Measurements from ENCODE around the gene BANP.
"Not testable (repeated sequence)": the region's sequence is repeated elsewhere in the genome, so short reads cannot be mapped to it uniquely, and the experiment has no call there.

BANP gene

DNA sequence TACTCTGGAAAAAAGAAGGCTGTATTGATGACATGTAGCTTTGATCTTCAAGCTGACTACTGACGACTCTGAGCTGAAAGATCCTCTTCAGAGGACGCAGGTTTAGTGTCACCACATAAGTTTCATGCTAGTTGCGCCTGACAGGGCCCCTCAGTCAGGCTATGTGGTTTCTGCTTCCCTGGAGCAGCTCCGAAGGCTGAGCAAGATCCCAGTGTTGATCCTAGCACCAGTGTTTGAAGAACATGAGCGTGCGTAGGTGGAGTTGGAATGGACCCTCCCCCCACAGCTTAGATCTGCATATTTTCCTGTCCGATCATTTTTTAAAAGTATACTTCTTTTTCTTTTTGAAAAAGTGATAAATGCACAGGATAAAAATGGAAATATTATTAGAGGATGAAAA lies 17.3 kb downstream of the BANP start:
- no peak for DNase-seq (ENCODE audit: low read depth)

DNA sequence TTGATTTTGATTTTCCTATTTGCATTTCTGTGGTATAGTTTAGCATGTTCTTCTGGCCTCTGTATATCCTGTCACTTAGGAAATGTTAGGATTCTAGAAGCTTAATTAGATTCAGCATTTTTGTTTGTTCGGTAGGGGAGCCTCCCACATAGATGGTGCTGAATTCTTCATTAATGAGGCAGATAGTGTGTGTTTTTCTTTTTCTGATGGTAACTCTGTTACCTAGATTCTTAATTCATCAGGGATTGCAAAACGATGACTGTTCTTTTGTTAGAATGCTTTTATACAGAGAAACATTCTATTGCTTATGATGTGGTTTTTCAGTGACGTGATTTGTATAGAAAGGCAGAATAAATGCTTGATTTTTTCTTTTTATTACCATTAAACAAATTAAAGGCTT lies 19.0 kb downstream of the BANP start:
- no peak for DNase-seq (ENCODE audit: low read depth)

DNA sequence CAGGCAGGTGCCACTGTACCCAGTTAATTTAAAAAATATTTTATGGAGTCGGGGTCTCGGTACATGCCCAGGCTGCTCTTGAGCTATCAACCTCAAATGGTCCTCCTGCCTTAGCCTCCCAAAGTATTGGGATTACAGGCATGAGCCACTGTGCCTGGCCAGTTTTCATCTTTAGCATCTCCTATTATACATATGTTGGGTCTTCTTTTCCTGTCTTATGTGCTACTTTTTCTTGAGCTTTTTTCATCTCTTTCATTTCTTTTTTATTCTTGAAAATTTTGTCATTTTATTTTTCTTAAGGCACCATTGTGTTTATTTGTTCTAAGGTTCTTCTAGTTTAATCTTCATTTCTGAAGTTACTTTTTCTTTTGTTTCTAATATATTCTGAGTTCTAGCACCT lies 20.7 kb downstream of the BANP start:
- no peak for DNase-seq (ENCODE audit: low read depth)

DNA sequence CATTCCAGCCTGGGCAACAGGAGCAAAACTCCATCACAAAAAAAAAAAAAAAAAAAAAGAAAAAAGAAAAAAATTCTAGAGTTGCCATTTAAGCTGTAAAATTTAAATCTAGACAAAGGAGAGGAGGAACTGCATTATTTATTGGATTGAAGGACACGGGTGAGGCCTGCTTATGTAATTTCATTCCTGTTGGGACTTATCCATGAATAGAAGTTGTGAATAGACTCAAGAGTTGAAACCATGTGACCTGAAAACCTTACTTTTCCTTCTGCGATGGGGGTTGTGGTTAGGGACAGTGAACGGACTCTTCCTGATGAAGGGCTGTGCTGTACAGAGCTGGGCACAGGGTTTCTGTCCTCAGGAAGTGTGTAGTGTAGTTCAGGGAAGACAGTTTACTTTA lies 22.5 kb downstream of the BANP start:
- DNase-seq (ENCODE audit: low read depth) = no peak

DNA sequence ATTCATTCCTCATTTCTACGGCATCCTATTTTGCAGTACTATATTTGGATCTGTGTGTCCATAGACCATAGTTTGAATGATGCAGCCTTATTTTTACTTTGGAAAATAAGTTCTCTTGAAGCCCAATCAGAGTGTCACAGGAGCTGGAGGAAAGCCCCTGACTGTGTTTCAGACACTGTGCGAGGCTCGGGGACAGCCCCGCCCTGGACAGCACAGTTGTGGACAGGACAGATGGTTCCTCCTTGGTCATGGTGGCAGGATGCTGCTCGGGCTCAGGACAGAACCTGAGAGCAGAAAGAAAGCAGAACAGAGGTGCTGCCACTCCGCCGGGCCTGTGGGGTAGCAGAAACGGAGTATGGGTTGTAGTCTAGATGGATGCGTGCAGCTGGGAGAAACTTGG lies 22.9 kb downstream of the BANP start:
- DNase-seq (ENCODE audit: low read depth) = no peak

DNA sequence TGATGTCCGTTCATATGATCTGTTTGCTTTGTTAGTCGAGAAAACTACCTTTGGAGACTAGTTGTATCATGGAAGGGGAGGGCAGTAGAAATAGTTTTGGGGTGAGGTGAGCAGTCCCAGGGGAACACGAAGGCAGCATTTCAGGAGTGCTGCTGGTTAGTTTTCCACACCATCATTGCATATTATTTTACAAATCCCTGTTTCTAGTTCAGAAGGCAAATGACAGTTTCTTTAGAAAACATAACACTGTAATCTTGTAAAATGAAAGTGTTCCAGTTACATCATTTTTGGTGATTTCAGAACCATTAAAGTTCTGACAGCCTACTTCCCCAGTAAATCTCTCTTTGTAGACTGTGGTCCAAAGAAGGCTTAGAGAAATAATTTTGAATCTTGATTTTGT lies 25.4 kb downstream of the BANP start:
- no peak for DNase-seq (ENCODE audit: low read depth)

DNA sequence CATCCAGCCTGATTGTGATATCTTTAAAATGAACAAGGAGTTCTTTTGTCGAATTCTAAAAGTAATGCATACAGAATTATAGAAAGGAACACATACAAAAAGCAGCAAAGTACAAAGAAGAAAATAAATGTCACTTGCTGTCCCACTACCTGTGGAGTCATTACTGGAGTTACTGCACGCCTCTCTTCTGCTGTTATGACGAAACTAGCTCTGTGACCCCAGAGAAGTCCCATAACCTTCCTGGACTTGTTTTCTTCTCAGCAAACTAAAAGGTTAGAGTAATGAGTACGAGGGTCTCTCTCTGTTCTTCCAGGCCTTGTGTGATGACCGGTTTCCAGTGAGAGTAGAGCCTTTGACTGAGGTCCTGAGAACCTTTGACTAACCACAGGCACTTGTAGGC lies 26.9 kb downstream of the BANP start:
- no peak for DNase-seq (ENCODE audit: low read depth)

DNA sequence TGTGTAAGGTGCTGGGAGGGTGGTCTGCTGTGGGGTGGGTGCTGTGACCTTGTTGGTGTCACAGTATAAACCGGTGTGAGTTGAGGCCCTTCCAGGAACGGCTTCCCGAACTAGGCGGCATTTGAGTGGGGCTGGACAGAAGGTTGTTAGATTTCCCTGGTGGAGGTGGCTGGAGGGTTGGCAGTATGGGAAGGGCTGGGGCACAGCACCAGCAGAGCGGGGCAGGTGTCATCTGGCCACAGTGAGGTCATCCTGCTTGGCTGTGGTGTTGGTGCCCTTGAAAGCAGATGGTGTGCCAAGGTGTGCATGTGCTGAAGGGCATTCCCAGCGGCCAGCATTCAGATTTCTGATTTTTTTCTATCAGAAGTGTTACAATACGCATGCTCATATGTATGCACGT lies 28.1 kb downstream of the BANP start:
- no peak for DNase-seq (ENCODE audit: low read depth)

DNA sequence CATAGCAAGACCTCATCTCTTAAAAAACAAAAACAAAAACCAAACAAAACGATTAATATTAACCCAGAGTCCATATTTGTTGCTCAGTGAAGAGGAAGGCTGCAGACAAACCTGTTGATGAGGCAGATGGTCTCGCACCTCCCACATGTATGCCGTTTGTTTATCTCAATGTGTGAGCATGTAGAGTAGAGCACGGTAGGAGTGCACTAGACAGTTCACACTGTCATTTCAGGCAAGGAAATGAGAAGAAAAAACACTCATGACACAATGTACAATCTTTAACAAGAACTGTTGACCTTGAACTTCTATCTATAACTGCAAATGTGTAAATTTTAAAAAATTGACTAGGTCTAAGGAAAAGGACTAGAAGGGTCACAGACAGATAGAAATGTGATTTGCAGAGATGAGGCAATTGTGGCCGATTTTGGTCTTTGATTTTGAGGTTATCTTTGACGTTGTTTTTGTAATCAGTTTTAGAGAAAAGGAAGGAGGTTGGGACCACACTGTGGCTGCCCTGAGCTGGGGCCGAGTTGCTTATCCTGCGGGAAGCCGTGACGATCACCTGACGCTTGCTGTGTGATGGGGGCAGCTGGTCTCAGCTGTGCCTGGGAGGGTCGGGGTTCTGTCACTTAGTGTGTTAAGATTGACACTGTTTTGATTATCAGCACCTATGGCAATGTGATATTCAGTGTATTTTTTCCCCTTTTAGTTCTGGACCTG lies 28.8 kb downstream of the BANP start:
- not testable (repeated sequence) for DNase-seq (ENCODE audit: low read depth)

DNA sequence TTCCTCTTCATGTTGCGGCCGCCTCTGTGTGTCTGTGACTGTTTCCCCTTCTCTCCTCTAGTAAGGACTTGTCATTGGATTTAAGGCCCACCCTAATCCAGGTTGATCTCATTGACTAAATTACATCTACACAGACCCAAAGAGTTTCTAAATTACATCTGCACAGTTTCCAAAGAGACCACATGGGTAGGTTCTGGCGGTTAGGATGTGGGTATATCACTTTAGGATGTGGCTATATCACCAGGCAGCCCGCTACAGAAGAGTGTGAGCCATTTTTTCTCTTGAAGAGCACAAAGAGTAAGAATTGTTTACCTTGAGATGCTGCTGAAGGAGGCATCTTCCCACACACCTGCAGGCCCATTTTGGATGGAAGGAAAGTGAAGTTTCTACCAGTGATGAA lies 30.1 kb downstream of the BANP start:
- DNase-seq (ENCODE audit: low read depth) = not testable (repeated sequence)

DNA sequence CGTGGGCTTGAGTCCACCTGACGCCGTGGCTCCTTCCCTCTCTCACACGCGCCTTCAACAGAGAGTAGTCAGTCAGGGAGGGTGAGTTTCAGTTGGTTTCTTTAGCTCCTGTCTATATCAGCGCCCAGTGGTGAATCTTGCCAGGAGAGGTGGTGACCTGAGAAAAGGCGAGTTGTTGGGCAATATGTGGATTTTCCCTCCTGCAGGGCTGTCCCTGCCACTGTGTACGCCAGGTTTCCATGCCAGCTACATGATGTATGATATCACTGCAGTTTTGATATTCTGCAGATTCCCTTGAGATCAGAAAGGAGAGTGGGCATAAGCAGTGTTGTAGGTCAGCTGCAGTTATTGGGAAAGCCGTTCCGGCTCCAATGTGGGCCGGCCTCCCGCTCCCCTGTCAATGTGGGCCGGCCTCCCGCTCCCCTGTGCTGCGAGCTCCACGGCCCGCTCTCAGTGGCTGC lies 31.4 kb downstream of the BANP start:
- no peak for DNase-seq (ENCODE audit: low read depth)

DNA sequence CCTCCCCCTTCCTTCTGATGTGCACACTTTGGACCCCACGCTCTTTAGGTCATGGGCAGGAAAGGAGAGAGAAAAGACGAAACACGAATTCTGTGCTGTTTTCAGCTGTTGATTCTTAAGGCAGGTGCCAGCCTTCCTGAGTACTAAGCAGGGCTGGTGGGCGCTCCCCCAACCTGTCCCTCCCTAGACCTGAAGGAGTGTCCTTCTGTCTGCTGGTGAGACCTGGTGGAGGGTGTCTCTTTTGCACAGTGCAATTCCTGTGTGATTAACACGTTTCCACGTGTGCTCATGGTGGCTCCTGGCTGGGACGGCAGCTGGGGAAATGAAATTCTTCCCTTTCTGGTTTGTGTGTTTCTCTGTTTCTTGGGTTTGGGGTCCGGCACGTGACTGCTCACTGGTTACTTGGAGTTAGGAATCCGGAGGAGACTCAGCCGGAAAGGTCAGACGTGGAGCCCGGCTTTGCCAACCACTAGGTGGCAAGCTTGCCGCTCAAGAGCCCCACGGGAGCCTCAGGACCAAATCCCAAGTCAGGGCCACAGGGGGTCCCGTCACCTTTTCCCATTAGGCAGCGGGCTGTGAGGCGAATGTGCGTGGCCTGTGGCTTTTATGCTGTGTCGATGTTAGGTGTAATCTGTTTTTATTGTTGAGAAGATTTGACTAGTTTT lies 32.0 kb downstream of the BANP start:
- not testable (repeated sequence) for DNase-seq (ENCODE audit: low read depth)

DNA sequence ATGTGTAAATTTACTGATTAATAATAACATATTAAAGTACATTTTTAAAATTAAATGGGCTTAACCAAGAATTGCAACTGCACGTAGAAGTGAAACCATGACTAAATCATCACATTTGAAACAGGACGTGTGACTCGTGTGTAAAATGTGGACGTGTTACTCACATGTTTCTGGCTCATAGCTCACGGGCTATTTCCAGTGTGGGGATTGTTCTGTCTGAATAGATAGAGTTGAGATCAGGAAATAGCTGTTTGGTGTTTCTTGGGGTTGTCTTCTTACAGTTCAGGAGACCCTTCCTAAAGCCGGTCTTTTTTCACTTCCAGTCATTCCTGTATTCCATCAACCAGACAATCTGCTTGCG lies 32.5 kb downstream of the BANP start:
- not testable (repeated sequence) for DNase-seq (ENCODE audit: low read depth)

DNA sequence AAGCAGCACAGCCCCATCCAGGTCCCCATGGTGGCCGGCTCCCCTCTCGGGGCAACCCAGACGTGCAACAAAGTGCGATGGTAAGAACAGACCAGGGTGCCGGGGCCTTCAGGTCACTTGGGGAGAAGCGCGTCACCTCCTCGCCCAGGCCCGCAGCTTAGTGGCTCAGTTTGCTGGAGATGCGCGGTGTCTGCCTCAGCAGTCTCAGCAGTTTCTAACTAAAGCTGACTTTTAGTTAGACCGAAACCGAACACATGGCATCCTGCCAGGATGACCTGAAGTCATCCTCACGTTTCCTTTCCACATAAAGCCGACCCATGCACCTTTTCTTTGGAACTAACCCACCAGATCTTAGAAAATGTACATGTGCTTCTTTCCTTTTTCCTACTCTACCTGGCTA lies 32.9 kb downstream of the BANP start:
- DNase-seq (ENCODE audit: low read depth) = not testable (repeated sequence)

DNA sequence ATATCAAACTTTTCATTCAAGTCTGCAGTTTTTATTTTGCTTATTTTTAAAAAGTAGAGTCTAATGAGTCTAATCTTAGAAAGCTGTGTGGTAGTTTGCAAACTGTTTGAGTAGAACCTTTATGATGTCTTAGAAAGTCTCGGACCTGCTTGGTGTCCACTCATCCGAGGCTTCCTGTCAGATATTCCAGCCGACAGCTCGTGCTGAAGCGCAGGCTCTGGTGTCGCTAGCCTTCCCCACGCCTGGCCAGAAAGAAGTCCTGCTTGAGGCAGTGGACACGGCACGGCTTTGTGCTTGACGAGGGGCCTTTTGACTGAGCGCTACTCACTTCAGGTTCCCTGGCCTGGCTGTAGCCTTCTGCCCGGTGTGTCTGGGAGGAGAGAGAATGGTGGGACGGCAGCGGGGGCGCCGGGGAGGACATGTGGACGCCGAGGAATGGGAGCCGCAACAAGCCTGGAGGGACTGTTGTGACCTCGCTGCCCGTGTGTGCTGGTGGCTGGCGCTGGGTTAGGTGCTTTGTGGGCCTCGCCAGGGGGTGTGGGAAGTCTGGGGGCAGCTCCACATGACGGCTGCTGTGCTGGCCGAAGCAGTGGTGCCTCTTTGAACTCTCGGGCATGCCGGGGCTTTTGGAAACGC lies 33.5 kb downstream of the BANP start:
- no peak for DNase-seq (ENCODE audit: low read depth)

DNA sequence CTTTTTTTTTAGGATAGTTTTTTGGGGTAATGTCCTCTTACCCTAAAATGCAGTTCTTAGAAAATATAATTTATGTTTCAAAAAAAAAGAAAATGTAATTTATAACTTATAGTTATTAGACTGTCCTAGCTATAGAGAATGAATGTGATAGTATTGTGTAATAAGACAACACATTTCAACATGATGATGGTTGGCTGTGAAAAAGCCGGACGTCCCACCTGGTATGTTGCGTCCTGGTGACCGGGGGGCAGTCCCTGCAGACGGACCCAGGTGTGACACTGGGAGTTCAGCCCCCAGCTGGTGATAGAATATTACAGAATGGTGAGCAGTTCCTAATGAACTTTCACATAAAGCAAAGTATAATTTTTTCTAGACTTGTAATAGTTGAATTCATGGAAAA lies 34.3 kb downstream of the BANP start:
- not testable (repeated sequence) for DNase-seq (ENCODE audit: low read depth)

DNA sequence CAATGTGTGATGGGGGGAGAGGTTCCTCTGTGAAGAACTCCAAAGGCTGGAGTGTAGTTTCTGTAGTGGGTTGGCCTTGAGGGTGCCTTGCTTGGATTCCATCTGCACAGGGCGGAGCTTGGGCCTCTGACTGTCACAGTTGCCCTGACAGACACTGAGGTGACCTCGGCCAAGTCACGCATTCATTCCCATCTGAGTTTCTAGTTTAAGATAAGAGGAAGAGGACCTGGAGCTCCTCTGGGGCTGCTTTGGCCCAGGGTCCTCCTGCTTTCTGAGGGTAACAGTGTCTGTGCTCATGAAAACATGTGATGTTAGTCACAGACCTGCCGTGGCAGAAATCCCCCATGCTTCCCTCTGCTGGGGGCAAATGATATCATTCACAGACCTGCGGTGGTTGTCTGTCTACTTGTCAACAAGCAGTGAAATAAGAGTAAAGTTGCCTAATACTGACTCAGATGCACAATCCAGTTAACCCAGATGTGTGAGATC lies 35.2 kb downstream of the BANP start:
- DNase-seq (ENCODE audit: low read depth) = peak; percentile 29

DNA sequence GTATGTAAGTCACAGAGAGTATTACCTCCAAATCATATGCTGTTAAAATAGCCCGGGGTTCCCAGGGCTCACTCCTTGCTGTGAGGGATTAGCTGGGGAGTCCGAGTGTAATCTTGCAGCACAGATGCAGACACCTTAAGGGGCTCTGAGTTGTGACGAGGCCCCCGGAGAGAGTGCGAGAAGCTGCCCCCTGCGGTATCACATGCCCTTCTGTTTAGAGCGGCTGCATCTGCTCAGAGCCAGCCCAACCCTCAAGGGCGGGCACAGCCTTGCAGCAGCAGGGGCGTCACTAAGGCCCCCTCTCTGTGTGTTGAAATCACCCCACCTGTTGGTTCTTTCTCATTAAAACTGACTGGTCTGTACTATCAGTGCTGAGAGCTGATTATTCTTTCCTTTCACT lies 37.4 kb downstream of the BANP start:
- DNase-seq (ENCODE audit: low read depth) = not testable (repeated sequence)

DNA sequence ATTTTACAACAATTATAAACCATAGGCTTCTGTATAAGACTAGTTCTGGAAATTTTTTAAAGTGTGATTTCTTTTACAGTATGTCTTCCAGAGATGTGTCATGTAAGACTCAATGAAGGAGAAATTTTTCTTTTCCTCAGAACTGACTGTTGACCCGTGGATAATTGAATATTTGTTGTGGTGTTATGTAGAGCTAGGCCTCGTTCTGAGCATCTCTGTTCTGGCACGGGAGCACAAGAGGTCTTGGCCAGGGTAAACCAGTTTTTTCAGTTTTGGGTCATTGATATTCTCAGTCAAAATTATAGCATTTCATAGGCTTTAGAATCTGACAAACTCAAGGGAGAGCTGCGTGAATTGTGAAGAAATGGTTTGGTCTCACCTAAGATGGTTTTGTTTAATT lies 39.0 kb downstream of the BANP start:
- not testable (repeated sequence) for DNase-seq (ENCODE audit: low read depth)

DNA sequence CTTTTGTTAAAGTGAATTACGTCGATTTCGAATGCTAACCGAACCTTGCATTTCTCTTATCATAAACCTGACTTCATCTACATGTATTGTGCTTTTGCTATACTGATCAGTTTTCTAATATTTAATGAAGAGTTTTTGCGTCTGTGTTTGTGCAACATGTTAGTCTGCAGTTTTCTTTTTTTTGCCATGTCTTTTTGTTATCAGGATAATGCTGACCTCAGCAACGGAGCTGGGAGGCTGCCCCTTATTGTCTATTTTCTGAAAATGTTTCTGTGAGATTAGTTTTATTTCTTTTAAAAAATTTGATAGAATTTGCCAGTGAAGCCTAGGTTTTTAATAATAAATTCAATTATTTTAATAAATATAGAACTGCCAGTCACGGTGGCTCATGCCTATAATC lies 40.9 kb downstream of the BANP start:
- not testable (repeated sequence) for DNase-seq (ENCODE audit: low read depth)

DNA sequence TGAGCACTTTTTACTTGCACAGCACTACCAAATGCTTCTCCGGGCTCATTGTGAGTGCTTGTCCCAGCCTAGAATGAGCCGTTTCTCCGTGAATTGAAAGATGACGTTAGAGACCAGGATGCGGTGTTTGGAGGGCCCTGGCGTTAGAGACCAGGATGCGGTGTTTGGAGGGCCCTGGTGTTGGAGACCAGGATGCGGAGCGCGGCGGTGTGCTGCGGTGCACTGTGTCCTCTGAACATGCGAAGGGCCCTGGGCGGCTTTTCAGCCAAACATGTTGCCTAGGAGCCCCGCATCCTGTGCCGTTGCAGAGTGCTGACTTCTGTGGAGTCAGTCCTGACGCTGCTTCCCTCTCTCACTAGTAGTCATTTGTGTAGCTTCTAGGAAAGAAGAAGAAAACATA lies 42.7 kb downstream of the BANP start:
- DNase-seq (ENCODE audit: low read depth) = no peak

DNA sequence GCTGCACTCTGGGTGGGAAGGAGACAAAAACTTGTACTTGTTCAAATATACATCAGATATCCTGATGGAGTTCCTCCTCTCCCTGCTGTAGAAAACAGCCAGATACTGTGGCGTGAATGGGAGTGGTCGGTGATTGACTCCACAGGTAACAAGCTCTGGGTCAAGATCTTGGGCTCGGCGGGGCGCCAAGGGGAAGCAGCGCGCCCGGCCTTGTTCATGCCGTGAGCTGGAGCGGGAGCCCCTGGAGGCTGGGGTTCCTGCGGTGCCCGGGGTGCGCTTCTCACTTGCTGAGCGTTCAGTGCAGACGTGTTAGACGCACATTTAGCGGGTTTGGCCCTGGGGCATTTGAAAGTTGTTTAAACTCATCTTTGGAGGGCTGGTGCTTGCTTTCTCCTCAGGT lies 44.4 kb downstream of the BANP start:
- DNase-seq (ENCODE audit: low read depth) = no peak
